Neutrophil (primary cell): Measurements from ENCODE around the gene NFATC2.
"Not testable (repeated sequence)": the region's sequence is repeated elsewhere in the genome, so short reads cannot be mapped to it uniquely, and the experiment has no call there.

ENCODE experiments used
- H3K27ac ChIP-seq: fragments of 200-600 bp; sonication (generic); 2 replicates; pipeline ENCODE4 v1.5.1; 2016; ENCODE audit warnings: mild to moderate bottlenecking, moderate library complexity
- H3K27me3 ChIP-seq: fragments of 200-600 bp; sonication (generic); 2 replicates; pipeline ENCODE4 v1.6.0; 2016; ENCODE audit warnings: mild to moderate bottlenecking
- H3K36me3 ChIP-seq: fragments of 200-600 bp; sonication (generic); 2 replicates; pipeline ENCODE4 v1.5.1; 2017
- H3K4me1 ChIP-seq, 2 experiments: fragments of 200-600 bp in 1 of 2; sonication (generic) in 1 of 2; 1 replicate in 1 of 2; 2 replicates in 1 of 2; pipeline versions ENCODE4 v1.5.1 to v1.6.1; 2013 to 2016; ENCODE audit warnings: low read depth in 1 of 2, low read length in 1 of 2, mild to moderate bottlenecking in 1 of 2, moderate library complexity in 1 of 2; ENCODE audit not compliant: control insufficient read depth in 1 of 2, insufficient read depth in 1 of 2
- H3K4me3 ChIP-seq, 2 experiments: fragments of 200-600 bp in 1 of 2; sonication (generic) in 1 of 2; 1 replicate in 1 of 2; 2 replicates in 1 of 2; pipeline ENCODE4 v1.5.1; 2013 to 2016; ENCODE audit warnings: low read depth in 1 of 2, low read length in 1 of 2, mild to moderate bottlenecking in 1 of 2, moderate library complexity in 1 of 2
- H3K9me3 ChIP-seq: fragments of 200-600 bp; sonication (generic); 2 replicates; pipeline ENCODE4 v1.5.1; 2016
- TF ChIP-seq, protein P1 (sequence below): fragments of 200-600 bp; sonication (generic); IDR thresholded peaks from 2 replicates; pipeline ENCODE4 v1.5.1; 2016; ENCODE audit warnings: antibody characterized with exemption

The NFATC2 gene

GRCh38 chr20:51481341-51481914 is 61.1 kb downstream of the NFATC2 start:
- Histone ChIP-seq H3K4me1 (no peaks in the 10 kb centered on the region), H3K9me3 (no peaks in the 10 kb centered on the region), H3K27ac (no peak overlapping the region), H3K27me3 (no peaks in the 10 kb centered on the region), H3K36me3 (no peaks in the 10 kb centered on the region), H3K4me3 (no peak overlapping the region)
- TF ChIP-seq, protein P1, sequence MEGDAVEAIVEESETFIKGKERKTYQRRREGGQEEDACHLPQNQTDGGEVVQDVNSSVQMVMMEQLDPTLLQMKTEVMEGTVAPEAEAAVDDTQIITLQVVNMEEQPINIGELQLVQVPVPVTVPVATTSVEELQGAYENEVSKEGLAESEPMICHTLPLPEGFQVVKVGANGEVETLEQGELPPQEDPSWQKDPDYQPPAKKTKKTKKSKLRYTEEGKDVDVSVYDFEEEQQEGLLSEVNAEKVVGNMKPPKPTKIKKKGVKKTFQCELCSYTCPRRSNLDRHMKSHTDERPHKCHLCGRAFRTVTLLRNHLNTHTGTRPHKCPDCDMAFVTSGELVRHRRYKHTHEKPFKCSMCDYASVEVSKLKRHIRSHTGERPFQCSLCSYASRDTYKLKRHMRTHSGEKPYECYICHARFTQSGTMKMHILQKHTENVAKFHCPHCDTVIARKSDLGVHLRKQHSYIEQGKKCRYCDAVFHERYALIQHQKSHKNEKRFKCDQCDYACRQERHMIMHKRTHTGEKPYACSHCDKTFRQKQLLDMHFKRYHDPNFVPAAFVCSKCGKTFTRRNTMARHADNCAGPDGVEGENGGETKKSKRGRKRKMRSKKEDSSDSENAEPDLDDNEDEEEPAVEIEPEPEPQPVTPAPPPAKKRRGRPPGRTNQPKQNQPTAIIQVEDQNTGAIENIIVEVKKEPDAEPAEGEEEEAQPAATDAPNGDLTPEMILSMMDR = no peak

GRCh38 chr20:51480507-51481270 is 61.8 kb downstream of the NFATC2 start:
- Histone ChIP-seq H3K27me3 (no peaks in the 10 kb centered on the region), H3K9me3 (no peaks in the 10 kb centered on the region), H3K4me3 (no peak overlapping the region), H3K4me1 (no peaks in the 10 kb centered on the region), H3K27ac (no peak overlapping the region), H3K36me3 (no peaks in the 10 kb centered on the region)
- TF ChIP-seq, protein P1 = no peak

DNA sequence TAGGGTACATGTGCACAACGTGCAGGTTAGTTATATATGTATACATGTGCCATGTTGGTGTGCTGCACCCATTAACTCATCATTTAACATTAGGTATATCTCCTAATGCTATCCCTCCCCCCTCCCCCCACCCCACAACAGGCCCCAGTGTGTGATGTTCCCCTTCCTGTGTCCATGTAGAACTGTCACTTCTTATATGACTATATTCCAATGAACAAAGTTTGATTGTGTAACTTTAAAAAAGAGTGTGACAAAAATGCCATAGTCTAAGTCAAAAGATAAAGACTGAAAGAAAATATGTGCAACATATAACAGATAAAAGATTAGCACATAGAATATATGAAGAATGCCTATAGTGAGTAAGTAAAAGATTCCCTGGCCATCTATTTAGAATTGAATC is 66.4 kb downstream of the NFATC2 start:
- H3K27ac ChIP-seq, H3K4me1 ChIP-seq, H3K9me3 ChIP-seq, H3K27me3 ChIP-seq, H3K36me3 ChIP-seq, H3K4me3 ChIP-seq: not testable (repeated sequence)

DNA sequence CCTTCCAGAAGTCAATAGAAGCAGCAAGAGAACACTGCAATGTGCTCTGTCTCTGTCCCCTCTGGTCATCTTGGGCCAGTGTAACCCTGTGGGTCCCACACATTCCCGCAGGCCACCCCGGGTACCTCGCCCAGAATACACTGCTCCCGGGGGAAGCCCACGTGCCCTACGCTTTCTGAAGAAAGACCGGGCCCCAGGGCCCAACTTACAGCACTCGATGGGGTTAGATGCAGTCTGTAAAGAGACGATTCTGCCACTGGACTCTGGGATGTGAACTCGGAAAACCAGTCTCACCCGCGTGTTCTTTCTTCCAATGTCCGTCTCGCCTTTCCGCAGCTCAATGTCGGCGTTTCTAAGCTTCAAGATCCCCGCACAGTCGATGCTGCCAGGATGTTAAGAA is 68.7 kb downstream of the NFATC2 start:
- Histone ChIP-seq H3K27ac (no peak overlapping the region), H3K36me3 (no peaks in the 10 kb centered on the region), H3K4me3 (no peak overlapping the region), H3K27me3 (no peaks in the 10 kb centered on the region), H3K4me1 (no peaks in the 10 kb centered on the region), H3K9me3 (no peaks in the 10 kb centered on the region)
- TF ChIP-seq, protein P1 = no peak

DNA sequence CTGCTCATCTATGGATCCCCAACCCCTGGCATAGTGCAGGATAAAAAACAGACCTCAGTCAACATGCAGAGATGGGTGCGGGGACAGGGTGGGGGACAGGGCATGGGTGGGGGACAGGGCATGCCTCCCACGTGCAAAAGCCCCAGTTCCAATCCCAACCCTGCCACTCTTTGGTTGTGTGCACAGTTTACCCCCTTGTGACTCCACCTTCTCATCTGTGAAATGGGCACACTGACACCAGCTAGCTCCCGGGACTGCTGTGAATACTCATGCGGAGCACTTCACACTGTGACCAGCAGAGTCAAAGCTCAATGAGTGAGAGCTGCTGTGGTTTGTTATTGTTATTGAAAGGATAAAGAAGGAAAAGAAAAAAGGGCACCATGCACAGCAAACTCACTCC is 69.3 kb downstream of the NFATC2 start:
- no peaks in the 10 kb centered on the region for H3K4me1 ChIP-seq
- no peak overlapping the region for H3K4me3 ChIP-seq
- H3K36me3 ChIP-seq = no peaks in the 10 kb centered on the region
- H3K27ac ChIP-seq = no peak overlapping the region
- H3K9me3 ChIP-seq = no peaks in the 10 kb centered on the region
- TF ChIP-seq, protein P1 = no peak
- H3K27me3 ChIP-seq = no peaks in the 10 kb centered on the region

DNA sequence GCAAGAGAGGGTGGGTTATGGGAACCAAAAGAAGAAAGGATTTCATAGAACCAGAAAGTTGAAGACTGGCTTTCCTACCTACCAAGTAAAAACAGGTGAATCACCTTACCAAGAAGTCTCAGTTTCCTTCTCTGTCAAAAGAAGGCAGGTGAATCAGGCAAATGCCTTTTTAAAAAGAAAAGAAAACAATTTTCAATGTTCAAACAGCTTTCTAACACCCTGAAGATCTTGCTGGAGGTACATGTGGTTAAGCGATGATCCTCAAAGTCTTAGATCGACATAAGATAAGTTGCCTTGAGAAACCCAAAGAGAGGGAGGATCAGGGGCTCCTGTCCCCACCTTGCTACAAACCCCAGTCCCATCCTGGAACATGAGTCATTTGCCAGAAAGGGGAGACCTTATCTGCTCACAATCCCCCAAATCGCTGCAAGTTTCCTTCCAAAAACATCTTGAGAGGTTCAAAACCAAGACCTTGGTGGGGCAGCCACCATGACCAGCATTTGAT is 71.6 kb downstream of the NFATC2 start:
- no peaks in the 10 kb centered on the region for H3K36me3 ChIP-seq
- no peak overlapping the region for H3K4me3 ChIP-seq
- TF ChIP-seq, protein P1 = no peak
- H3K27me3 ChIP-seq = no peaks in the 10 kb centered on the region
- H3K27ac ChIP-seq = no peak overlapping the region
- H3K9me3 ChIP-seq = no peaks in the 10 kb centered on the region
- no peaks in the 10 kb centered on the region for H3K4me1 ChIP-seq
